CD4-positive, alpha-beta T cell treated with Interleukin-2 at 100 ng/mL for 4 hours (primary cell): ENCODE data around the gene MAN2A1.
"Not testable (repeated sequence)": the region's sequence is repeated elsewhere in the genome, so short reads cannot be mapped to it uniquely, and the experiment has no call there.

Experiments
- DNase-seq: peaks from one replicate; pipeline ENCODE4 v3.0.0-alpha.2; 2020; ENCODE audit warnings: low spot score

MAN2A1 gene

GRCh38 chr5:109873687-109874086 lies 184.0 kb downstream of the MAN2A1 start:
- DNase-seq: no peak

GRCh38 chr5:109874108-109874507 lies 184.4 kb downstream of the MAN2A1 start:
- no peak for DNase-seq

GRCh38 chr5:109876030-109876725 lies 186.5 kb downstream of the MAN2A1 start:
- no peak for DNase-seq

- no peak for DNase-seq
These were observed 187.4 kb downstream of the MAN2A1 start for GRCh38 chr5:109876941-109877669.

- no peak for DNase-seq
These were observed 187.9 kb downstream of the MAN2A1 start for GRCh38 chr5:109877670-109878045.

GRCh38 chr5:109878887-109879286 lies 189.2 kb downstream of the MAN2A1 start:
- no peak for DNase-seq

GRCh38 chr5:109880907-109881685 lies 191.4 kb downstream of the MAN2A1 start:
- DNase-seq: no peak

- DNase-seq: no peak
These were observed 192.8 kb downstream of the MAN2A1 start for GRCh38 chr5:109882546-109882945.

GRCh38 chr5:109884676-109885075 lies 194.9 kb downstream of the MAN2A1 start:
- DNase-seq: no peak

- no peak for DNase-seq
These were observed 195.5 kb downstream of the MAN2A1 start for GRCh38 chr5:109885205-109885604.

- DNase-seq: no peak
These were observed 199.3 kb downstream of the MAN2A1 start for GRCh38 chr5:109888989-109889388.

- not testable (repeated sequence) for DNase-seq
These were observed 203.5 kb downstream of the MAN2A1 start for GRCh38 chr5:109893271-109893670.

- DNase-seq: no peak
These were observed 208.8 kb downstream of the MAN2A1 start for GRCh38 chr5:109898269-109899162.

GRCh38 chr5:109899163-109899535 lies 209.4 kb downstream of the MAN2A1 start:
- DNase-seq: no peak

- DNase-seq: no peak
These were observed 210.7 kb downstream of the MAN2A1 start for GRCh38 chr5:109900461-109900860.

GRCh38 chr5:109900911-109901627 lies 211.3 kb downstream of the MAN2A1 start:
- DNase-seq: no peak

GRCh38 chr5:109901628-109901981 lies 211.9 kb downstream of the MAN2A1 start:
- no peak for DNase-seq

GRCh38 chr5:109903061-109903460 lies 213.3 kb downstream of the MAN2A1 start:
- no peak for DNase-seq

GRCh38 chr5:109905906-109906305 lies 216.2 kb downstream of the MAN2A1 start:
- no peak for DNase-seq

GRCh38 chr5:109907189-109907588 lies 217.5 kb downstream of the MAN2A1 start:
- no peak for DNase-seq

GRCh38 chr5:109907731-109908130 lies 218.0 kb downstream of the MAN2A1 start:
- DNase-seq: no peak
